DOHH2 (cell line): Measurements from ENCODE around the gene CSNK2B.

ENCODE experiments used
- H3F3A ChIP-seq: fragments of 200-600 bp; sonication (generic), shearing (Covaris generic); 2 replicates; pipeline ENCODE4 v1.6.0; 2016; ENCODE audit warnings: antibody characterized with exemption, mild to moderate bottlenecking; ENCODE audit not compliant: control insufficient read depth, insufficient read depth
- H3K27ac ChIP-seq: fragments of 200-600 bp; sonication (generic); 2 replicates; pipeline ENCODE4 v1.5.1; 2014; ENCODE audit warnings: low read depth, mild to moderate bottlenecking, low read length, moderate library complexity
- H3K27me3 ChIP-seq: fragments of 200-600 bp; sonication (generic); 2 replicates; pipeline ENCODE4 v1.6.1; 2014; ENCODE audit warnings: mild to moderate bottlenecking, low read length, mixed read lengths; ENCODE audit not compliant: control insufficient read depth
- H3K36me3 ChIP-seq: fragments of 200-600 bp; sonication (generic); 2 replicates; pipeline ENCODE4 v1.6.1; 2014; ENCODE audit warnings: mild to moderate bottlenecking, low read length, moderate library complexity, mixed read lengths; ENCODE audit not compliant: control insufficient read depth
- H3K4me1 ChIP-seq: fragments of 200-600 bp; sonication (generic); 2 replicates; pipeline ENCODE4 v1.6.1; 2014; ENCODE audit warnings: mild to moderate bottlenecking, low read length, mixed read lengths; ENCODE audit not compliant: control insufficient read depth
- H3K4me2 ChIP-seq: fragments of 200-600 bp; sonication (generic); 2 replicates; pipeline ENCODE4 v1.6.0; 2014; ENCODE audit warnings: mild to moderate bottlenecking, low read length, moderate library complexity
- H3K4me3 ChIP-seq: fragments of 200-600 bp; sonication (generic); 2 replicates; pipeline ENCODE4 v1.5.1; 2014; ENCODE audit warnings: mild to moderate bottlenecking, low read length, mixed read lengths
- H3K79me2 ChIP-seq: fragments of 200-600 bp; sonication (generic); 2 replicates; pipeline ENCODE4 v1.6.1; 2014; ENCODE audit warnings: mild to moderate bottlenecking, low read length, mixed read lengths; ENCODE audit not compliant: control insufficient read depth
- H3K9me2 ChIP-seq: fragments of 200-600 bp; sonication (generic); replicated peaks from 2 replicates; pipeline ENCODE4 v1.6.1; 2014; ENCODE audit warnings: mild to moderate bottlenecking, low read length, mixed read lengths; ENCODE audit not compliant: control insufficient read depth
- H3K9me3 ChIP-seq: fragments of 200-600 bp; sonication (generic); 2 replicates; pipeline ENCODE4 v1.6.1; 2014; ENCODE audit warnings: antibody characterized with exemption, low read length, mixed read lengths; ENCODE audit not compliant: control insufficient read depth, insufficient read depth
- H4K20me1 ChIP-seq: fragments of 200-600 bp; sonication (generic); 2 replicates; pipeline ENCODE4 v1.6.0; 2014; ENCODE audit warnings: low read depth, mild to moderate bottlenecking, antibody characterized with exemption, low read length, moderate library complexity; ENCODE audit not compliant: control insufficient read depth, insufficient read depth
- EZH2phosphoT487 ChIP-seq: fragments of 200-600 bp; sonication (generic); IDR thresholded peaks from 2 replicates; pipeline ENCODE4 v1.6.1; 2017; ENCODE audit warnings: borderline replicate concordance, mild to moderate bottlenecking, antibody characterized with exemption, low read length, moderate library complexity, mixed read lengths
- TF ChIP-seq, protein P1 (sequence below): fragments of 200-600 bp; sonication (generic); IDR thresholded peaks from one replicate; pipeline ENCODE4 v1.5.1; 2014; ENCODE audit warnings: antibody characterized with exemption, mild to moderate bottlenecking, low read depth, low read length; ENCODE audit not compliant: poor library complexity, severe bottlenecking

The CSNK2B gene

DNA sequence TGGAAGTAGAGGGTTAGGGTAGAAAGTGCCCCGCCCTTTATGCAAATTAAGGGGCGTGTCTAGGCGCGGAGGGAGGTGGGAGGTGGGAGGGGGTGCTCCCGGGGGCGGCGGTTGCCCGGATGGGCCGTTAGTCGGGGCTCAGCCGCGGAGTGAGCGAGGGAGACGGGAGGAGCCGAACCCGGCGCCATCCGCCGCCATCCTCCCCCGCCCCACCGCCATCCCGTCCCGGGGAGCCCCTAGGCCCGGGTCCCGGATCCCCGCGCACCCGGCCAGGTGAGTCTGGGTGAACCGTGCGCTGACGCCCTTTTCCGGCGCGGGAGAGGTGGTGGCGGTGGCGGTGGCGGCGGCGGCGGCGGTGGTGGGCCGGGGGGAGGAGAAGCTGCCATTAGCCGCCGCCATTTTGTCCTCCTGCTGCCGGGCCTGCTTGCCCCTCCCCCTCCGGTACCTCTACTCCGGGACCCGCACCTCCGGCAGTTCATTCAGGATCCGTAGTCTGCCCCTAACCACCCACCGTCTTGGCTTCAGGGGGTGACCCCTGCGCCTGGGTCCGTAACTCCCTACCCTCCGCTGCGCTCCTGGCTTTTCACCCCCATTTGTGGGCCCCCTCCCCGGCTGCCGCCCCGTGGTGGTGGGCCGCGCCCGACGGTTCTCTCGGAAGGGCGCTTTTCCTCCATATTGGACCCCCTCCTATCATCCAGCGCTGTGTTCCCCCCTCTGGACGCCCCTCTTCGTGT is 45.1 kb upstream of the CSNK2B start, which contains the start of gene PRRC2A:
Gene PRRC2A, plus strand, starts transcription at position 130 of the 734 bp plus-strand sequence. CDS start 2,075 bp downstream, outside the sequence.
- peak within 1 kb of the TSS; percentile 99 for H3K27ac ChIP-seq
- peaks cover 51% of the 10 kb centered on the region for H3K36me3 ChIP-seq
- H3K4me3 ChIP-seq: peak within 1 kb of the TSS; percentile 93
- peaks cover 35% of the 10 kb centered on the region for H3K4me1 ChIP-seq
- peak within 1 kb of the TSS; percentile 93 for H3K4me2 ChIP-seq
- H3K79me2 ChIP-seq: peaks cover 59% of the 10 kb centered on the region
- peaks cover 14% of the 10 kb centered on the region for H4K20me1 ChIP-seq
- H3F3A ChIP-seq: peaks cover 12% of the 10 kb centered on the region
- H3K9me3 ChIP-seq: no peaks in the 10 kb centered on the region
- H3K27me3 ChIP-seq: no peaks in the 10 kb centered on the region
- TF ChIP-seq, protein P1, sequence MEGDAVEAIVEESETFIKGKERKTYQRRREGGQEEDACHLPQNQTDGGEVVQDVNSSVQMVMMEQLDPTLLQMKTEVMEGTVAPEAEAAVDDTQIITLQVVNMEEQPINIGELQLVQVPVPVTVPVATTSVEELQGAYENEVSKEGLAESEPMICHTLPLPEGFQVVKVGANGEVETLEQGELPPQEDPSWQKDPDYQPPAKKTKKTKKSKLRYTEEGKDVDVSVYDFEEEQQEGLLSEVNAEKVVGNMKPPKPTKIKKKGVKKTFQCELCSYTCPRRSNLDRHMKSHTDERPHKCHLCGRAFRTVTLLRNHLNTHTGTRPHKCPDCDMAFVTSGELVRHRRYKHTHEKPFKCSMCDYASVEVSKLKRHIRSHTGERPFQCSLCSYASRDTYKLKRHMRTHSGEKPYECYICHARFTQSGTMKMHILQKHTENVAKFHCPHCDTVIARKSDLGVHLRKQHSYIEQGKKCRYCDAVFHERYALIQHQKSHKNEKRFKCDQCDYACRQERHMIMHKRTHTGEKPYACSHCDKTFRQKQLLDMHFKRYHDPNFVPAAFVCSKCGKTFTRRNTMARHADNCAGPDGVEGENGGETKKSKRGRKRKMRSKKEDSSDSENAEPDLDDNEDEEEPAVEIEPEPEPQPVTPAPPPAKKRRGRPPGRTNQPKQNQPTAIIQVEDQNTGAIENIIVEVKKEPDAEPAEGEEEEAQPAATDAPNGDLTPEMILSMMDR: no peak
- TF ChIP-seq EZH2phosphoT487: no peak
- H3K9me2 ChIP-seq: no peaks in the 10 kb centered on the region

DNA sequence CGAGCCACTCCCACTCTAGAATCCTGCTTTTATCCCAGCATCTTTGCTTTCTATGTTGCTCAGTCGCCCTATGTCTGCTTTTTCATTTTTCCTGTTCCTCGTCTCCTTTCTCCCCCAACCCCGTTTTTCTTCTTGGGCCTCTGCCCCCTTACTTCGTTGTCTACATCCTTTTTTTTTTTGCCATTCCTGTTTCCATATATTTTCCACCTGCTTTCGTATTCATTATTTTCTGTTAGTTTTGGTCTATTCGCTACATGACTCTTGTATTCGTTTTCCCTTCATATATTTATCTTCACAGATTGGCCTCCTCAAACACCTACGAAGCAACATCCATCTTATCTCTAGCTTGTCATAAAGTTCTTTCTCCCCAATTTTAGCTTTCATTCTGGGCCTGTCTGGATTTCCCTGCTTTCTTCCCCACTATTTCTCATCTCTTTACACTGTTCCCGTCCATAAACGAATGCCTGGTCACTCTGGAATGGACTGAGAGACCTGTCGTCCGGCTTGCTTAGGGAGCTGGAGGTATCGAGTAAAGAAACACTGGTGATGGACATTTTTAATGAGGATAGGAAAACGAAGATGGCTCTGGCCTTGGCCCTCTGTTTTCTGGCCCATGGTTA is 44.5 kb upstream of the CSNK2B start:
- H3K4me2 ChIP-seq: peak overlapping the region; percentile 90
- H3K27ac ChIP-seq: peak overlapping the region; percentile 78
- peaks cover 58% of the 10 kb centered on the region for H3K36me3 ChIP-seq
- peaks cover 12% of the 10 kb centered on the region for H3F3A ChIP-seq
- H3K9me3 ChIP-seq: no peaks in the 10 kb centered on the region
- no peak for TF ChIP-seq EZH2phosphoT487
- TF ChIP-seq, protein P1: no peak
- H3K4me3 ChIP-seq: peak overlapping the region; percentile 93
- no peaks in the 10 kb centered on the region for H3K9me2 ChIP-seq
- H4K20me1 ChIP-seq: peaks cover 14% of the 10 kb centered on the region
- H3K27me3 ChIP-seq: no peaks in the 10 kb centered on the region
- peaks cover 58% of the 10 kb centered on the region for H3K79me2 ChIP-seq
- peaks cover 28% of the 10 kb centered on the region for H3K4me1 ChIP-seq

DNA sequence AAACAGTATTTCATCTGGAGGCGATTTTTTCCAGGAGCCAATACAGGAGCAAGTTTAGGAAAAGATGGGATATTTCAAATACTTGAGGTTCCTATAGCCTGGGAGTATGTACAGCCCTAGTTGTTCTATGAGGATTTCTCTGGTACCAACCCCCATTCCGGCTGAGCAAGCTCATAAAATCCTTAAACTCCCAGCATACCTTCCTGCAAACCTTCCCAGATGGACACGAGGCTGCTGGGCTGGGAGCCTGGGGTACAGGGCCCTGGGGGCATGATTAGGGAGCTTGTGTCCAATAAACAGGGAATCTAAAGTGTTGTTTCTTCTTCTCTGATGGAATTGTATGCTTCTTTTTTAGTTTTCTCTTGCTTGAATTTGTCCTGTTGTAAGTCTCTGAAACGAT is 43.9 kb upstream of the CSNK2B start:
- Histone ChIP-seq H3K4me3 (peak overlapping the region; percentile 93), H3K36me3 (peaks cover 63% of the 10 kb centered on the region), H3K79me2 (peaks cover 58% of the 10 kb centered on the region), H3K9me2 (no peaks in the 10 kb centered on the region), H3K4me2 (peak overlapping the region; percentile 90), H3F3A (peaks cover 11% of the 10 kb centered on the region), H3K27me3 (no peaks in the 10 kb centered on the region), H3K27ac (peak overlapping the region; percentile 78; the same call in 1 of the 2 replicates), H3K9me3 (no peaks in the 10 kb centered on the region), H3K4me1 (peaks cover 22% of the 10 kb centered on the region), H4K20me1 (peaks cover 14% of the 10 kb centered on the region)
- no peak for TF ChIP-seq EZH2phosphoT487
- TF ChIP-seq, protein P1: no peak
